K562 (cell line): Measurements from ENCODE around the gene NCAPD2. TPM values are rescaled to one million over a fixed set of nuclear protein-coding genes. Genes with fewer than 3 reads are reported as not detected.

Source experiments
- ATF1 ChIP-seq, 2 experiments: fragments of 450-650 bp in 1 of 2; IDR thresholded peaks; 2 replicates each; pipeline ENCODE4 v1.6.1; 2016; ENCODE audit warnings: missing compliant biosample characterization in 1 of 2, missing genetic modification characterization in 1 of 2
- ATF4 ChIP-seq: fragments of 450-650 bp; formaldehyde crosslinking; IDR thresholded peaks from 2 replicates; pipeline ENCODE4 v1.4.0; 2022; ENCODE audit warnings: mild to moderate bottlenecking, moderate library complexity
- CBX1 ChIP-seq: sonication (generic); IDR thresholded peaks from 2 replicates; pipeline ENCODE4 v1.6.1; 2016; ENCODE audit warnings: antibody characterized with exemption, low read depth, mild to moderate bottlenecking
- CEBPG ChIP-seq, 3 experiments: fragments of 200-800 bp in 1 of 3; sonication (Bioruptor generic) in 1 of 3; sonication (generic) in 1 of 3; formaldehyde crosslinking in 1 of 3; IDR thresholded peaks in 2 of 3; conservative IDR thresholded peaks in 1 of 3; 2 replicates each; pipeline versions ENCODE4 v1.6.1 to v1.8.0; 2016 to 2022; ENCODE audit warnings: missing compliant biosample characterization in 2 of 3, missing genetic modification characterization in 2 of 3, mild to moderate bottlenecking in 1 of 3, missing genetic modification reagents in 1 of 3
- CREM ChIP-seq: IDR thresholded peaks from 2 replicates; pipeline ENCODE4 v1.6.1; 2014; ENCODE audit warnings: antibody characterized with exemption, low read depth
- EHMT2 ChIP-seq: fragments of 450-650 bp; IDR thresholded peaks from 2 replicates; pipeline ENCODE4 v1.6.1; 2018; ENCODE audit warnings: antibody characterized with exemption
- ERF ChIP-seq: fragments of 450-650 bp; formaldehyde crosslinking; IDR thresholded peaks from 2 replicates; pipeline ENCODE4 v1.4.0; 2020; ENCODE audit warnings: mild to moderate bottlenecking, mixed read lengths
- KDM1A ChIP-seq, 2 experiments: fragments of 450-650 bp; IDR thresholded peaks; 2 replicates each; pipeline ENCODE4 v1.6.1; 2016; ENCODE audit warnings: mild to moderate bottlenecking in 2 of 2
- MBD1 ChIP-seq: fragments of 250-450 bp; sonication (Bioruptor Pico); IDR thresholded peaks from 2 replicates; pipeline ENCODE4 v1.8.0; 2022; ENCODE audit warnings: inconsistent platforms
- RBFOX2 ChIP-seq: fragments of 200-400 bp; formaldehyde crosslinking; IDR thresholded peaks from 2 replicates; pipeline ENCODE4 v1.6.1; 2017; ENCODE audit warnings: low read depth, mild to moderate bottlenecking, low read length, moderate library complexity
- RBM39 ChIP-seq: fragments of 200-400 bp; formaldehyde crosslinking; optimal IDR thresholded peaks from 2 replicates; pipeline ENCODE3; 2018; ENCODE audit warnings: low read depth, low read length
- TRIM24 ChIP-seq, 2 experiments: fragments of 450-650 bp; IDR thresholded peaks; 2 replicates each; pipeline ENCODE4 v1.6.1; 2016
- U2AF2 ChIP-seq: fragments of 200-400 bp; formaldehyde crosslinking; optimal IDR thresholded peaks from 2 replicates; pipeline ENCODE3; 2017; ENCODE audit warnings: low read depth, mild to moderate bottlenecking, low read length
- ZNF280A ChIP-seq: fragments of 450-650 bp; IDR thresholded peaks from 2 replicates; pipeline ENCODE4 v1.6.1; 2018; ENCODE audit warnings: mild to moderate bottlenecking, low read depth; ENCODE audit not compliant: partially characterized antibody
- ZNF347 ChIP-seq: fragments of 450-650 bp; formaldehyde crosslinking; IDR thresholded peaks from 2 replicates; pipeline ENCODE4 v1.4.0; 2020; ENCODE audit warnings: low read depth, mild to moderate bottlenecking, moderate library complexity
- polyA plus RNA-seq, 8 experiments: library from polyadenylated mRNA; depleted of rRNA in 4 of 8; stranded (reverse) in 5 of 8; unstranded in 3 of 8; fragments of >200 nt; fragmentation: Nextera tagmentation in 2 of 8; fragmentation: Illumina TruSeq in 1 of 8; extraction: Ambion mirVana in 2 of 8; extraction: Trizol in 1 of 8; gene quantifications; 2 replicates each; pipeline versions ENCODE4 v1.2.1 to v1.2.3, GENCODE V29; 2011 to 2014; ENCODE audit warnings: inconsistent platforms in 1 of 8, missing spikeins in 1 of 8
- total RNA-seq, 7 experiments: library from RNA; depleted of rRNA in 6 of 7; stranded (reverse); fragments of >200 nt in 6 of 7; fragmentation: Illumina TruSeq in 2 of 7; extraction: Trizol in 2 of 7; gene quantifications; 2 replicates each; pipeline versions ENCODE4 v1.2.1 to v1.2.3, GENCODE V29; 2011 to 2021; ENCODE audit warnings: low replicate concordance in 1 of 7
- TF ChIP-seq, protein P1 (sequence below): sonication (generic); formaldehyde crosslinking; IDR thresholded peaks from 2 replicates; pipeline ENCODE4 v1.8.1; 2023; ENCODE audit warnings: mild to moderate bottlenecking, missing genetic modification reagents
- TF ChIP-seq, protein P2 (sequence below): fragments of 250-450 bp; sonication (Bioruptor Pico); IDR thresholded peaks from 2 replicates; pipeline ENCODE4 v1.4.0; 2020
- TF ChIP-seq, protein P3 (sequence below): fragments of 250-450 bp; sonication (Bioruptor Pico); IDR thresholded peaks from 2 replicates; pipeline ENCODE4 v1.8.0; 2022; ENCODE audit warnings: moderate library complexity, mild to moderate bottlenecking, inconsistent platforms

Gene NCAPD2
- total and polyA plus RNA-seq, 9 of the 15 experiments (the other 6 are each of a cell fraction or from before 2014, with no cell fraction given), result 16.9 to 93.7 (median 68.3) TPM

GRCh38 chr12:6533923-6534694 lies 40.2 kb downstream of the NCAPD2 start, which contains the start of gene GAPDH (continued):
- TF ChIP-seq ERF (CRISPR knock-in tag) (no peak), ZNF280A (no peak), U2AF2 (no peak), CREM (peak; percentile 56; the same call in 1 of the 2 replicates), TRIM24 (IDR thresholded peaks at IDR 0.05) (peak in 1 of 2 experiments; percentile 78; a peak in 2 of 4 replicates), RBFOX2 (peak; percentile 95), CEBPG (CRISPR knock-in tag; IDR thresholded peaks at IDR 0.05) (no peak; the same call in 1 of the 2 replicates), CEBPG (tag; conservative IDR thresholded peaks at IDR 0.05 in 1 of 2, IDR thresholded peaks at IDR 0.05 in 1 of 2) (no peak), CBX1 (peak; percentile 86; the same call in 1 of the 2 replicates), ZNF347 (CRISPR knock-in tag) (no peak), MBD1 (no peak), RBM39 (no peak), ATF4 (CRISPR knock-in tag) (no peak), EHMT2 (no peak), ATF1 (CRISPR knock-in tag; IDR thresholded peaks at IDR 0.05) (no peak), ATF1 (tag; IDR thresholded peaks at IDR 0.05) (peak; percentile 84), KDM1A (IDR thresholded peaks at IDR 0.05) (no peak; a peak in 1 of 4 replicates)
- TF ChIP-seq, protein P1, sequence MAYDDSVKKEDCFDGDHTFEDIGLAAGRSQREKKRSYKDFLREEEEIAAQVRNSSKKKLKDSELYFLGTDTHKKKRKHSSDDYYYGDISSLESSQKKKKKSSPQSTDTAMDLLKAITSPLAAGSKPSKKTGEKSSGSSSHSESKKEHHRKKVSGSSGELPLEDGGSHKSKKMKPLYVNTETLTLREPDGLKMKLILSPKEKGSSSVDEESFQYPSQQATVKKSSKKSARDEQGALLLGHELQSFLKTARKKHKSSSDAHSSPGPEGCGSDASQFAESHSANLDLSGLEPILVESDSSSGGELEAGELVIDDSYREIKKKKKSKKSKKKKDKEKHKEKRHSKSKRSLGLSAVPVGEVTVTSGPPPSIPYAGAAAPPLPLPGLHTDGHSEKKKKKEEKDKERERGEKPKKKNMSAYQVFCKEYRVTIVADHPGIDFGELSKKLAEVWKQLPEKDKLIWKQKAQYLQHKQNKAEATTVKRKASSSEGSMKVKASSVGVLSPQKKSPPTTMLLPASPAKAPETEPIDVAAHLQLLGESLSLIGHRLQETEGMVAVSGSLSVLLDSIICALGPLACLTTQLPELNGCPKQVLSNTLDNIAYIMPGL (CRISPR knock-in tag), result peak; percentile 58; the same call in 1 of the 2 replicates
- TF ChIP-seq, protein P2, sequence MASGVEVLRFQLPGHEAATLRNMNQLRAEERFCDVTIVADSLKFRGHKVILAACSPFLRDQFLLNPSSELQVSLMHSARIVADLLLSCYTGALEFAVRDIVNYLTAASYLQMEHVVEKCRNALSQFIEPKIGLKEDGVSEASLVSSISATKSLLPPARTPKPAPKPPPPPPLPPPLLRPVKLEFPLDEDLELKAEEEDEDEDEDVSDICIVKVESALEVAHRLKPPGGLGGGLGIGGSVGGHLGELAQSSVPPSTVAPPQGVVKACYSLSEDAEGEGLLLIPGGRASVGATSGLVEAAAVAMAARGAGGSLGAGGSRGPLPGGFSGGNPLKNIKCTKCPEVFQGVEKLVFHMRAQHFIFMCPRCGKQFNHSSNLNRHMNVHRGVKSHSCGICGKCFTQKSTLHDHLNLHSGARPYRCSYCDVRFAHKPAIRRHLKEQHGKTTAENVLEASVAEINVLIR, result no peak
- TF ChIP-seq, protein P3, sequence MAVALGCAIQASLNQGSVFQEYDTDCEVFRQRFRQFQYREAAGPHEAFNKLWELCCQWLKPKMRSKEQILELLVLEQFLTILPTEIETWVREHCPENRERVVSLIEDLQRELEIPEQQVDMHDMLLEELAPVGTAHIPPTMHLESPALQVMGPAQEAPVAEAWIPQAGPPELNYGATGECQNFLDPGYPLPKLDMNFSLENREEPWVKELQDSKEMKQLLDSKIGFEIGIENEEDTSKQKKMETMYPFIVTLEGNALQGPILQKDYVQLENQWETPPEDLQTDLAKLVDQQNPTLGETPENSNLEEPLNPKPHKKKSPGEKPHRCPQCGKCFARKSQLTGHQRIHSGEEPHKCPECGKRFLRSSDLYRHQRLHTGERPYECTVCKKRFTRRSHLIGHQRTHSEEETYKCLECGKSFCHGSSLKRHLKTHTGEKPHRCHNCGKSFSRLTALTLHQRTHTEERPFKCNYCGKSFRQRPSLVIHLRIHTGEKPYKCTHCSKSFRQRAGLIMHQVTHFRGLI, result no peak
